Measurements from ENCODE around the gene NR2F1-AS1.
"Not testable (repeated sequence)": the region's sequence is repeated elsewhere in the genome, so short reads cannot be mapped to it uniquely, and the experiment has no call there.

NR2F1-AS1 gene

DNA sequence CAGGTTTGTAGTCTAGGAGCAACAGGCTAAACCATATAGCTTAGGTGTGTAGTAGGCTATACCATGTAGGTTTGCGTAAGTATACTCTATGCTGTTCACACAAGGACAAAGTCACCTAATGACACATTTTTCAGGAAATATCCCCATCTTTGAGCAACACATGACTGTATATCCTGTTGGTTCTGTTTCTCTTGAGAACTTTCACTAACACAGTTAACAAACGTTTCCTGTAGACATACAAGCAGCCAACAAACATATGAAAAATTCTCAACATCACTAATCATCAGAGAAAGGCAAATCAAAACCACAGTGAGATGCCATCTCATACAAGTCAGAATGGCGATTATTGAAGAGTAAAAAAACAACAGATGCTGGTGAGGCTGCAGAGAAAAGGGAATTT, 68.2 kb downstream of the NR2F1-AS1 start:
- no peak for FAIRE-seq

DNA sequence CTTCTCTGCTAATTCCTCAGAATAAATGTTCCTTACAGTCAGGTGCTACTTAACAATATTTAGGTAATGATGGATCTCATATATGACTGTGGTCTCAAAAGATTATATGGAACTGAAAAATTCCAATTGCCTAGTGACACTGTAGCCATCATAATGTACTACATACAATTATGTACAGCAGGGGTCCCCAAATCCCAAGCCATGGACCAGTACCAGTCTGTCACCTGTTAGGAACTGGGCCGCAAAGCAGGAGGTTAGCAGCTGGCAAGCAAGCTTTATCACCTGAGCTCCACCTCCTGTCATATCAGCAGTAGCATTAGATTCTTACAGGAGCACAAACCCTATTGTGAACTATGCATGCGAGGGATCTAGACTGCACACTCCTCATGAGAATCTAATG, 69.6 kb downstream of the NR2F1-AS1 start:
- FAIRE-seq: no peak

DNA sequence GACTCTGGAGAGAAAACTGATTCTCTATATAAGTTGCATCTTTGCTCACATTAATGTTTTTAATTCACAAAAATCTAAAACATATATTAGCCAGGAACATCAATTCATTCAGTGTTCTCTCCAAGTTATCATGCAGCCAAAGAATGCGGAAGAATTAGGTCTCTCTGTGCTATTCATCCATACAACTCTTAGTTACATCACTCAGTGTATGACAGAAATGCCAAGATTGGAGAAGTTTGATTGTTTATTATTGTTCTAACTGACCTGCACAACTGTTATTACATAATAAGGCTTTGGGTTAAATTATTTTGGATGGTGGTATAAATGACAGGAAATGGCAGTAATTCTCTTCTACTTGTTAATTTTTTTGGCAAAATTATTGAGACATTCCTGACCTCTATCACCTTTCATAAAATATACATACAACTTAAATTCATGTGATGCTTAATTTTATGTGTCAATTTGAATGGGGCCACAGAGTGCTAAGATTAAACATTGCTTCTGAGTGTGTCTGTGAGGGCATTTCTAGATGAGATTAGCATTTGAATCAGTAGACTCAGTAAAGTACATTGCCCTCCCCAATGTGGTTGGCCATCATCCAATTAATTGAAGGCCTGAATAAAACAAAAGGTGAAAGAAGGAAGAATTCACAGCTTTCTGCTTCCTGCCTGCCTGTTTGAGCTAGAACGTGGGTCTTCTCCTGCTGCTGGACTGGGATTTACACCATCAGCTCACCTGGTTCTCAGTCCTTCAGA, 70.2 kb downstream of the NR2F1-AS1 start:
- no peak for FAIRE-seq

GRCh38 chr5:93505553-93505952, 75.5 kb downstream of the NR2F1-AS1 start:
- not testable (repeated sequence) for FAIRE-seq

DNA sequence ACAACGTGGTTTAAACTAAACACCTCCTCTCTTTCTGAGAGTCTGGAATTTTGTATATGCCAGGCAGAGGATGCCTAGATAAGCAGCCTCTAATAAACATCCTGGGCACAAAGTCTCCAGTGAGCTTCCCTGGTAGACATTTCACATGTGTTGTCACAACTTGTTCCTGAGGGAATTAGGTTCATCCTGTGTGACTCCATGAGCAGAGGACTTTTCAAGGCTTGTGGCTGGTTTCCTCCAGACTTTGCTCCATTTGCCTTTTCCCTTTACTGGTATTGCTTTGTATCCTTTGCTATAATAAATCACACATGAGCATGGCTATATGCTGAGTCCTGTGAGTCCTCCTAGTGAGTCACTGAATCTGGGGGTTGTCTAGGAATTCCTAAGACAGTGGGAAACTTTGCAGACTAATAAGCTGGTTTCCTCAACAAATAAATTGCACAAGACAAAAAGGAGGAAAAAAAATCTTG, 77.4 kb downstream of the NR2F1-AS1 start:
- FAIRE-seq: no peak

GRCh38 chr5:93497096-93497495, 83.9 kb downstream of the NR2F1-AS1 start:
- no peak for FAIRE-seq

- FAIRE-seq: no peak
Observed at GRCh38 chr5:93479982-93480509, 101.0 kb downstream of the NR2F1-AS1 start.

DNA sequence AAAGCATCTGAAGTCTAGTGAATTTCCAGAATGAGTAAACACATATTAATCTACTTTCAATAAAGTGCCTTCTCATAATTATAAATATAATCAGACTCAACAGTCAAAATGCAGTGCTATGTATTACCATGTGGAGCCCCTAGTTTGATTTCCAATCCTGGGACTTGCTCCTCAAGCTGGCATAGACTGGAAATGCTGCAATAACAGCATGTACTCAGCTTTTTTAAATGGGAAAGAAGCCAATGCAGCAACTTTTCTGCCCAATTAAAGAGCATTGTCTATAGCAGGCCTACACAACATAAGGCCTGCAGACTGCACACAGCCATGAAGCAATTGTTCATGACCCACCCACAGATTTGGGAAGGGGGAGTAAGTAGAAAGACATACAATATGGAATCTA, 103.2 kb downstream of the NR2F1-AS1 start:
- no peak for FAIRE-seq

- no peak for FAIRE-seq
Observed at GRCh38 chr5:93476251-93476742, 104.7 kb downstream of the NR2F1-AS1 start.

DNA sequence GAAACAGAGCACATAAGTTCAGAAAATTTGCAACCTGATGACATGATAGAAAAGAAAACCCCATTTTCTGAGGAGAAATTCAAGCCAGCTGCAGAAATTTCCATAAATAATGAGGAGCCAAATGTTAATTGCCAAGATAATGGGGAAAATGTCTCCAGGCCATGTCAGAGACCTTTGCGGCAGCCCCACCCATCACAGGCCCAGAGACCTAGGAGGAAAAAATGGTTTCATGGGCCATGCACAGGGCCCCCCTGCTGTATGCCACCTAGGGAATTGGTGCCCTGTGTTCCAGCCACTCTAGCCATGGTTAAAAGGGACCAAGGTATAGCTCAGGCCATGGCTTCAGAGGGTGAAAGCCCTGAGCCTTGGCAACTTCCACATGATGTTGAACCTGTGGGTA, 118.1 kb downstream of the NR2F1-AS1 start:
- FAIRE-seq: no peak

DNA sequence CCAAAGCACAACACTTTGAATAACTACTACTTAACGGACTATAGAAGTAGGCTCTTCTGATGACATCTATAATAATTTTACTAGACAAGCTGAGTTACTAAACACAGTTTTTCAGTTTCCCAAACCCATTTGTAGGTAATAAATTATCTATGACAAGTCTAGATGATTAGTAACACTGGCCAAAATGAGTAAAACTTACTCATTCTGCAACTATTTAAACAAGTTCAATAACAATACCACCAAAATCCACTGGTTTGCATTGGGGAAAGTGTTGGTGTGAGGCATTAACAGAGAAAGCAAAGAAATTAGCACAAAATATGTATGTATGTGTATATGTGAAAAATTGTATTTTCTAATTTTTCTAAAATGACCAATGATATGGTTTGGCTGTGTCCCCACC, 119.3 kb downstream of the NR2F1-AS1 start:
- FAIRE-seq: no peak

GRCh38 chr5:93460286-93460685, 120.7 kb downstream of the NR2F1-AS1 start:
- no peak for FAIRE-seq

- not testable (repeated sequence) for FAIRE-seq
Observed at GRCh38 chr5:93456796-93457195, 124.2 kb downstream of the NR2F1-AS1 start.

GRCh38 chr5:93454896-93455295, 126.1 kb downstream of the NR2F1-AS1 start:
- FAIRE-seq: no peak

- FAIRE-seq: no peak
Observed at GRCh38 chr5:93452255-93452654, 128.8 kb downstream of the NR2F1-AS1 start.

GRCh38 chr5:93438124-93438523, 142.9 kb downstream of the NR2F1-AS1 start:
- no peak for FAIRE-seq

- FAIRE-seq: no peak
Observed at GRCh38 chr5:93436083-93436482, 144.9 kb downstream of the NR2F1-AS1 start.

DNA sequence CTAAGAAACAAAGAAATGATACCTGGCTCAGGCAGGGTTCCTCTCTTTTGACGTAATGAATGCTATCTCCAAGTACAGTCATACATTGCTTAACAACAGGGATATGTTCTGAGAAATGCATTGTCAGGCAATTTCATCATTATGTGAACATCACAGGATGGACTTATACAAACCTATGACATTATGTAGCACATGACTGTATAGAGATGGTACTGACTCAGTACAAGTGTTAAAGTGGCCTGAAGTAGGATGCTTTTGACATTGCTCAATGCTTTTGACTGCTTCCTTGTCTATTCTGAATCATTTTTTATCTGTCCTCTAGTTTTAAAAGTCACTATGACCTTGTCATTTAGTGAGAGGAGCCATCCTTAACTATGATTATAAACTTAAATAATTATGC, 147.6 kb downstream of the NR2F1-AS1 start:
- FAIRE-seq: no peak

- no peak for FAIRE-seq
Observed at GRCh38 chr5:93431250-93431649, 149.8 kb downstream of the NR2F1-AS1 start.

DNA sequence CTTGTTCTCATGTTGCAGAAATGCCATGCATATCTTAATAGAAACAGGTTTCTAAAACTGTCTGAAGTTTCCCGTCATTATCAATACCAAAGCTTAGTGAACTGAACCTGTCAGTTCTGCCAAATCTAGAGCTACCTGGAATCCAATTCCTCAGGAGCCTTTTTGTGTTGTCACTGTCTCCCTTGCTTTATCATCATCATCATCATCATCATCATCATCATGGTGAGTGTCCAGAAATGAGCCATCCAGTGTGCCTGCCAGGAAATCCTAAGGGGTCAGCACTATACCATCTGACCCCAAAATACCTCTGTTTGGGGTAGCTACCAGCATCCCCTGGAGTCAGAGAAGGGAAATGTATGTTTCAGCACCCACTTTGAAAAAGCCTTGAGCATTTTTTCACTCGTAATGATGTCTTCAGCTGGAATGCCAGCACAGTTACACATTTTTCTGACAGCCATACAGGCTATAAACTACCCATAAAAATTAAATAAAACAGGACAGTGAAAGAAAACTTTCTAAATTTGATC, 150.3 kb downstream of the NR2F1-AS1 start:
- FAIRE-seq: no peak

- FAIRE-seq: no peak
Observed at GRCh38 chr5:93430118-93430517, 150.9 kb downstream of the NR2F1-AS1 start.

- FAIRE-seq: no peak
Observed at GRCh38 chr5:93428868-93429267, 152.2 kb downstream of the NR2F1-AS1 start.

GRCh38 chr5:93427316-93427715, 153.7 kb downstream of the NR2F1-AS1 start:
- no peak for FAIRE-seq

GRCh38 chr5:93425096-93425495, 155.9 kb downstream of the NR2F1-AS1 start:
- FAIRE-seq: no peak
